Effector memory CD8-positive, alpha-beta T cell (primary cell): ENCODE results near the gene LTO1.

ENCODE experiments used
- ATAC-seq: fragments of 150-1000 bp; cut with Tn5 transposase; replicated peaks from 2 replicates; pipeline ENCODE4 v1.10.0; 2021; ENCODE audit warnings: mild to moderate bottlenecking, moderate library complexity
- DNase-seq, 3 experiments: peaks; one replicate each; pipeline ENCODE4 v3.0.0; 2021
- H3K27ac Mint-ChIP-seq, 2 donors: one replicate each; pipeline ENCODE4 v1.8.0; 2022; ENCODE audit warnings: mild to moderate bottlenecking in 2 of 2, mixed read lengths in 2 of 2, moderate library complexity in 2 of 2
- H3K27me3 Mint-ChIP-seq, 2 donors: one replicate each; pipeline ENCODE4 v1.8.0; 2022; ENCODE audit warnings: mixed read lengths in 2 of 2
- H3K36me3 Mint-ChIP-seq: one replicate; pipeline ENCODE4 v1.8.0; 2022; ENCODE audit warnings: mild to moderate bottlenecking, moderate library complexity, mixed read lengths; ENCODE audit not compliant: insufficient read depth
- H3K4me1 Mint-ChIP-seq, 2 donors: one replicate each; pipeline ENCODE4 v1.8.0; 2022; ENCODE audit warnings: low read depth in 2 of 2, mixed read lengths in 2 of 2
- H3K4me3 Mint-ChIP-seq, 2 donors: one replicate each; pipeline ENCODE4 v1.8.0; 2022; ENCODE audit warnings: mild to moderate bottlenecking in 2 of 2, mixed read lengths in 2 of 2, moderate library complexity in 2 of 2
- H3K9me3 Mint-ChIP-seq, 2 donors: one replicate each; pipeline ENCODE4 v1.8.0; 2022; ENCODE audit warnings: mixed read lengths in 2 of 2

Gene LTO1

DNA sequence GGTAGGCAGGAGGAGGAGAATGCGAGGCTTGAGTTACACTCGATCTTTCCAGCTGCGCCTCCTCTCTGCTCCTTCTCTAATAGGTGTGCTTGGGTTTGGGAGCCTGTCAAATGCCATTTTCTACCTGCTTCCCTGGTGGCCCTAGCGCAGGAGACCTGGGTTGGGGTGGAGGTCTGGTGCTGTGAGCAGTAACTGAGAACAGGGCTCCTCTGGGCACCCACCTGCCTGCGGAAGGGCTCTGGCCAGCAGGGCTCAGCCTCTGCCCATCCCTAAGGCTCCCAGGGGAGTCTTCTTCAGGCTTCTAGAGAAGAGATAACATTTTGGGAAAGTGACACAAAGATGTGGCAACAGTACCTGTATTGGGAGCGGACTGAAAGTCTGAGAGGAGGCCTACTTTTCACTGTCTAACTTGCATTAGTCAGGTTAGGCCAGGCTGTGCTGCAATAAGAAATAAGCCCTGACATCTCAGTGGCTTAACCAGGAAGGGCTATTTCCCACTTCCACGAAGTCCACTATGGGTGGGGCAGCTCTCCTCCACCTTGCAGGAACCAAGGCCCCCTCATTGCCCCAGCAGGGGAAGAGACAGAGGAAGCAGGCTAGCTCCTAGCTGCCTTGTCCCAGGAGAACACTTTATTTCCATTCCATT, 7.7 kb upstream of the LTO1 start:
- Mint-ChIP-seq H3K36me3 (no peaks in the 10 kb centered on the region), H3K27me3 (peaks cover 0 to 8% of the 10 kb centered on the region in 2 donors), H3K27ac (no peak overlapping the region), H3K4me1 (peaks cover 4% of the 10 kb centered on the region in 2 donors), H3K4me3 (no peak overlapping the region), H3K9me3 (no peaks in the 10 kb centered on the region)
- DNase-seq (no peak), ATAC-seq (no peak)

- no peak for ATAC-seq
Observed at GRCh38 chr11:69682221-69682620, 7.1 kb upstream of the LTO1 start.

DNA sequence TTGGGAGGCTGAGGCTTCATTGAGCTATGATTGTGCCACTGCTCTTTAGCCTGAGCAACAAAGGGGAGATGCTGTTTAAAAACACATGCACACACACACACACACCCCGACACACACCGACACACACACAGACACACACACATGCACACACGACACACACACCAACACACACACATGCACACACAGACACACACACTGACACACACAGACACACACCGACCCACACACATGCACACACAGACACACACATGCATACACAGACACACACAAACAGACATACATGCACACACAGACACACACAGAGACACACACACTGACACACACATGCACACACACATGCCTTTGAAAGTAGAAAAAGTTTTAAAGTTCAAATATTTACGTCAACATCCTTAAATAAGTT, 5.5 kb upstream of the LTO1 start:
- peaks cover 0 to 3% of the 10 kb centered on the region in 2 donors for H3K27me3 Mint-ChIP-seq
- H3K4me1 Mint-ChIP-seq: peaks cover 3 to 4% of the 10 kb centered on the region in 2 donors
- H3K36me3 Mint-ChIP-seq: peaks cover 2% of the 10 kb centered on the region
- DNase-seq (no peak), ATAC-seq (no peak)
- no peak overlapping the region for H3K27ac Mint-ChIP-seq
- no peaks in the 10 kb centered on the region for H3K9me3 Mint-ChIP-seq
- H3K4me3 Mint-ChIP-seq: no peak overlapping the region

More at GRCh38 chr11:69682221-69682620, 7.1 kb upstream of the LTO1 start:
- no peaks in the 10 kb centered on the region for H3K9me3 Mint-ChIP-seq
- H3K4me1 Mint-ChIP-seq: peaks cover 4% of the 10 kb centered on the region in 2 donors
- no peak overlapping the region for H3K27ac Mint-ChIP-seq
- no peak overlapping the region for H3K4me3 Mint-ChIP-seq
- H3K27me3 Mint-ChIP-seq: peaks cover 0 to 8% of the 10 kb centered on the region in 2 donors
- DNase-seq: no peak
- H3K36me3 Mint-ChIP-seq: no peaks in the 10 kb centered on the region

- Mint-ChIP-seq H3K4me3 (no peak overlapping the region), H3K9me3 (no peaks in the 10 kb centered on the region), H3K27ac (no peak overlapping the region), H3K27me3 (no peaks in the 10 kb centered on the region), H3K36me3 (peaks cover 18% of the 10 kb centered on the region), H3K4me1 (peaks cover 13 to 20% of the 10 kb centered on the region in 2 donors)
- no peak for ATAC-seq
- no peak for DNase-seq
Observed at GRCh38 chr11:69677749-69678148, 2.6 kb upstream of the LTO1 start.

- ATAC-seq (no peak), DNase-seq (peak in 1 of 3 experiments; percentile 7)
- H3K9me3 Mint-ChIP-seq: no peaks in the 10 kb centered on the region
- H3K4me1 Mint-ChIP-seq: peaks cover 28 to 31% of the 10 kb centered on the region in 2 donors
- H3K36me3 Mint-ChIP-seq: peaks cover 38% of the 10 kb centered on the region
- H3K27me3 Mint-ChIP-seq: no peaks in the 10 kb centered on the region
- peak overlapping the region; percentile 85 to 98 for H3K27ac Mint-ChIP-seq
- H3K4me3 Mint-ChIP-seq: peak overlapping the region; percentile 89 to 98
Observed at GRCh38 chr11:69674267-69674885, 777 bp downstream of the LTO1 start.

DNA sequence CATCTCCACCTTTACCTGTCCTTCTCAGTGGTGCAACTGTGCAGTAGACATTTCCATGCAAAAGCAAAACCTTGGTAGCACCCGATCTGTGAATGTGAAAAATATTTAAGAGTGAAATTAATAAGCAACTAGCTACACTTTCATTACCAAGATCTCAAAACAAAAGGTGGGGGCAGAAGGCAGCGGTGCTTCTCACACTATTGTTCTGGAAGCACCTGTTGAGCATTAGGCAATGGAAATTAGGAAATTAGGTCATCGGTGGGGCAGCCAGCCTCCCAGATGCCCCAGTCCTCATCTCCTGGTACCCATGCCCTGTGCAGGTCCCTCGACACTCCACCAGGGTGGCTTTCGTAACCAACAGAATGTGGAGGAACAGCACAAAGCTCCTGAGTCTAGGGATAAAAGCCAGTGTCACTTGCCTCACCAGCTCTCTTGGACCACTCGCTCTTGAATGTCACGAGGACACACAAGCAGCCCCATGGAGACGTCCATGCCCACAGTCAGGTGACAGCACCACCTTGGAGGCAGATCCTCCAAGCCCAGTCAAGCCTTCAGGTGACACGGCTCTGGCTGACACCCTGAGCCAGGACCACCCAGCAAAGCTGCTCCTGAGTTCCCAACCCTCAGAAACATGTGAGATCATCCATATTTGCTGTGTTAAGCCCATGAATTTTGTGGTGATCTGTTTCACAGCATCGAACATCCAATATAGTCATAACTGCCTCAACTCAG, 3.3 kb downstream of the LTO1 start:
- no peak for DNase-seq
- H3K4me3 Mint-ChIP-seq: no peak overlapping the region
- peaks cover 30 to 38% of the 10 kb centered on the region in 2 donors for H3K4me1 Mint-ChIP-seq
- H3K36me3 Mint-ChIP-seq: peaks cover 55% of the 10 kb centered on the region
- peak overlapping the region; percentile 31 to 51 for H3K27ac Mint-ChIP-seq
- no peaks in the 10 kb centered on the region for H3K27me3 Mint-ChIP-seq
- ATAC-seq: no peak
- no peaks in the 10 kb centered on the region for H3K9me3 Mint-ChIP-seq

DNA sequence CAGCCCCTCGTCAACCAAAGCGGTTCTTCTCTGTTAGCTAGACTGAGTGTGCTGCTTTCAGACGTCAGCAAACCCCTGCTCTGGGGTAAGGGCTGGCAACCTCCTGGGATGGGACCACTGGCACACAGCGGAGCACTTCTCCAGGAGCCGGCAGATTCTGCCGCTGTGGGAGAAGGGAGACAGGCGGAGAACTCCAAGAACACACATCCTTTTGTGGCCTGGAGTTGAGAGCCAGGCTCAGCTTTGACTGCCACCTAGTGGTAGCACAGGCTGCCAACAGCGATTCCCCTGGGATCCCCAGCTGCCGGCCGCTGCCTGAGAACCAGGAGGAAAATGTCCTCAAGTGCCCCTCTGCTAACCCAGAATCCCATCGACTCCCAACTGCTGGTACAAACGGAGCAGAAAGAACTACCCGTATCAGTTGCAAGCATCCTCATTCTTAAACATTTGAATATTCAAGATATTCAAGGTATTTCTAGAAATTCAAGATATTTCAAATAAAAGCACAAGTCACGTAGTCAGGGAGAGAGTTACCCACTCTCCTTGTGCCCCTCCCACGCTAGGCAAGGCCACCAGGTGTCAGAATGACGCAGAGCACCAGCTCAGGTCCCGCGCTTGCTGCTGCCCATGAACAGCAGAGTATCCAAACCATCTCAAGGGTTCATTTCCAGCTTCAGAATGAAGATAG, 4.9 kb downstream of the LTO1 start:
- Mint-ChIP-seq H3K27ac (peak overlapping the region; percentile 53 to 77), H3K4me3 (no peak overlapping the region), H3K9me3 (no peaks in the 10 kb centered on the region), H3K4me1 (peaks cover 27 to 34% of the 10 kb centered on the region in 2 donors), H3K36me3 (peaks cover 54% of the 10 kb centered on the region), H3K27me3 (no peaks in the 10 kb centered on the region)
- ATAC-seq (peak; percentile 15), DNase-seq (peak; percentile 39 to 56 (median 49))

- Mint-ChIP-seq H3K27ac (peak overlapping the region; percentile 49 to 77), H3K36me3 (peaks cover 47% of the 10 kb centered on the region), H3K4me3 (no peak overlapping the region), H3K9me3 (no peaks in the 10 kb centered on the region), H3K4me1 (peaks cover 25 to 31% of the 10 kb centered on the region in 2 donors), H3K27me3 (no peaks in the 10 kb centered on the region)
- no peak for DNase-seq
- ATAC-seq: no peak
Observed at GRCh38 chr11:69669486-69669885, 5.7 kb downstream of the LTO1 start.

- no peak overlapping the region for H3K4me3 Mint-ChIP-seq
- DNase-seq: no peak
Observed at GRCh38 chr11:69667619-69668604, 7.2 kb downstream of the LTO1 start.

DNA sequence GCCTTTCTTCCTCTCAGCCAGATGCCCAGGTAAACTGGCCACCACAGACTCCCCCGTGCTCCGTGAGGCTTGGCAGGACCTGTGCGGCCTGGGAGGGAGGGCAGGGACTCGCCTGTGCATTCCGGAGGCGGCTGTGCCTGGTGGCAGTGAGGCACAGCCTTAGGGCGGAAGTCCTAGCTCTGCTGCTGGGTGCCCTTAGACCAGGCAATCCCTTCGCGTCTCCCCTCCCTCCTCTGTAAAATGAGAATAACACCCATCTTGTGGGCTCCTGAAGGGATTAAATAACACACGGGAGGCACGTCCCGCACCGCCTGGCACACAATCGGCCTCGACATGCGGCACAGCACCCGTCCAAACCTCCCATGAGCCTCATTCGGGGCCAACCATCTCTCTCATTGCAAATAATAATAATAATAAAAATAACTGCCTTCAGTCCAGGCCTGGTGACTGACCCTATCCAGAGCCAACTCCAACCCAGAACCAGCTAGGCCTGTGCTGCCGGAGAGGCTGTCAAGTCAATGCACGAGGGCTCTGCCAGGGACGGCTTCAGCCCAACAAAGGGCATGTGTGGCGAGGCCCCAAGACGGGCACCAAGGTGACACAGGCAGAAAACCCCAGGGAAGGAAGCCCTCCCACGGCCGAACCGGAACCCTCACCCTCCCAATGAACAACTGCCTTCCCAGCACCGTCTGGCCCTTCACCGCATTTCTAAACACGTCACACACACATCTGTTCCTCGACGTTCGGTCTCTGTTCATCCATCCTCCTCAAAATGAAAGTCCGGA, 8.2 kb downstream of the LTO1 start:
- Mint-ChIP-seq H3K27me3 (no peaks in the 10 kb centered on the region), H3K4me1 (peaks cover 17 to 21% of the 10 kb centered on the region in 2 donors), H3K9me3 (no peaks in the 10 kb centered on the region), H3K27ac (no peak overlapping the region), H3K4me3 (no peak overlapping the region), H3K36me3 (peaks cover 42% of the 10 kb centered on the region)
- no peak for DNase-seq
- no peak for ATAC-seq

More at GRCh38 chr11:69667619-69668604, 7.2 kb downstream of the LTO1 start:
- Mint-ChIP-seq H3K4me1 (peaks cover 19 to 27% of the 10 kb centered on the region in 2 donors), H3K9me3 (no peaks in the 10 kb centered on the region), H3K27me3 (no peaks in the 10 kb centered on the region), H3K36me3 (peaks cover 46% of the 10 kb centered on the region), H3K27ac (no peak overlapping the region)
- ATAC-seq: no peak

GRCh38 chr11:69666261-69666660, 8.9 kb downstream of the LTO1 start:
- ATAC-seq: no peak
- Mint-ChIP-seq H3K4me3 (no peak overlapping the region), H3K36me3 (peaks cover 39% of the 10 kb centered on the region), H3K4me1 (peaks cover 12 to 19% of the 10 kb centered on the region in 2 donors), H3K27me3 (no peaks in the 10 kb centered on the region), H3K27ac (no peak overlapping the region), H3K9me3 (no peaks in the 10 kb centered on the region)
- no peak for DNase-seq

DNA sequence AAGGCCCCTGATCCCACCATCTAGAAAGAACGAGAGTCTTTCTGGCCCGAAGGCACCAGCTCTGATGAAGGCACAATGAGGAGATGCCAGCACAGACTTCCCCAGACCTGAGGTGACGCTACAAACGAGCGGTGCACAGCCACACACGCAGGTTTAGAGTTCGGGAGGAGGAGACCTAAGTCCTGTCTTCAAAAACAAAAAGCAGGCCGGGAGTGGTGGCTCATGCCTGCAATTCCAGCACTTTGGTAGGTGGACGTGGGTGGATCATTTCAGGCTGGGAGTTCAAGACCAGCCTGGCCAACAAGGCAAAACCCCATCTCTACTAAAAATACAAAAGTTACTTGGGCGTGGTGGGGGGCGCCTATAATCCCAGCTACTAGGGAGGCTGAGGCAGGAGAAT, 9.5 kb downstream of the LTO1 start:
- peaks cover 33% of the 10 kb centered on the region for H3K36me3 Mint-ChIP-seq
- no peaks in the 10 kb centered on the region for H3K9me3 Mint-ChIP-seq
- H3K27me3 Mint-ChIP-seq: no peaks in the 10 kb centered on the region
- H3K4me3 Mint-ChIP-seq: no peak overlapping the region
- DNase-seq (no peak), ATAC-seq (no peak)
- H3K4me1 Mint-ChIP-seq: peaks cover 12 to 19% of the 10 kb centered on the region in 2 donors
- H3K27ac Mint-ChIP-seq: no peak overlapping the region
